Muscle of back (tissue), 11 donors: ENCODE data around the gene AMOTL2. TPM values are rescaled to one million over a fixed set of nuclear protein-coding genes. Genes with fewer than 3 reads are reported as not detected.

Experiments used
- DNase-seq, 3 donors: peaks; one replicate each; pipeline versions ENCODE4 v3.0.0 to v3.0.0-alpha.2; 2013
- polyA plus RNA-seq, 10 donors: library from polyadenylated mRNA; unstranded; fragments of 120-200 nt; gene quantifications; one replicate each; pipeline ENCODE4 v1.2.1, GENCODE V29; 2013; ENCODE audit not compliant: insufficient read length in 10 of 10

The AMOTL2 gene
- polyA plus RNA-seq, 10 donors: 38.0 to 66.8 (median 54.0) TPM

DNA sequence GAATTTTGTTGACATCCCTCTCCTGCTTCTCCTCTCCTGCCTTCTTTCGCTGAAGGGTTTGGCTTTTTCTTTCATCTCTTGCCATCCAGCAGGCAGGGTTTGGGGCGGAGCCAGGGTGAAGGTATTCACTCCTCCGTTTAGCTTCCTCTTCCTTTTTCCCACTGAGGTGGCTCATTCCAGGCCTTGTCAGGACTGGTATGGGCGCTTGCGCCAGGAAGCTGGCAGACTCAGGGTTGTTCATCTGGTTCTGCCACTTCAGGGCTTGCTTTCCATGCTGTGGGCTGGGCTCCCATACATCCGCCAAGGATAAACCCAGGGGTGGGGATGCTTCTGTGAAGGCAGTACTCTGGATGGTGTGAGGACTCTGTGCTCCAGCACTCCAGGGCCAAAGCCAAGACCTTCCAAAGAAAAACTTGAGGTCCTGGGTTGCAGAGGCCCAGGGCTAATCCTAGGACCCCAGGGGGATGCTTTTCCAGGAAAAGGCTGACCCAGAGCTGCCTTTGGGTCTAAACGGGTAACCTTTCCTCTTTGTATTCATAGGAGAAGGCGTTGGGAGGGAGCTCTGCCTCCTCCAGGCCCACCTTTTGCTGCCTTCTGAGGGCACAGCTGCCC lies 7.7 kb upstream of the AMOTL2 start:
- no peak for DNase-seq

DNA sequence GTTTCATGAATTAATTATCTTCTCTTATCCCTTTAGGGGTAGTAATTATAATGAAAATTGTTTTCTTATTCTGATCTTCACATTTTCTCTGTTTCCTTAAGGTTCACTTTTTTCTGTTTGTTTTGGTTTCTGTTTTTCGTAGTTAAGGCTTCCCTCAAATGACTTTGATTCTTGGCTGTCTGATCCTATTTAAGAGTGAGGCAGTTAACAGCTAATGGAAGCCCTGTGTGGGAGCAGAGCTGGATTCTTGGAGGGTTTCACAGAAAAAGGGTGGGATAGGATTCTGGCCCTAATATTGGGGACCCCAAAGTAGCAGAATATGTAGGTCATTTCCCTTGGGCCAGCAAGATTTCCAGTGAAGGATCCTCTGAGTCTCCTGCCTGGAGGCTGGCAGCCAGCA lies 6.8 kb upstream of the AMOTL2 start:
- DNase-seq: peak in 2 of 3 donors; percentile 58 to 72

DNA sequence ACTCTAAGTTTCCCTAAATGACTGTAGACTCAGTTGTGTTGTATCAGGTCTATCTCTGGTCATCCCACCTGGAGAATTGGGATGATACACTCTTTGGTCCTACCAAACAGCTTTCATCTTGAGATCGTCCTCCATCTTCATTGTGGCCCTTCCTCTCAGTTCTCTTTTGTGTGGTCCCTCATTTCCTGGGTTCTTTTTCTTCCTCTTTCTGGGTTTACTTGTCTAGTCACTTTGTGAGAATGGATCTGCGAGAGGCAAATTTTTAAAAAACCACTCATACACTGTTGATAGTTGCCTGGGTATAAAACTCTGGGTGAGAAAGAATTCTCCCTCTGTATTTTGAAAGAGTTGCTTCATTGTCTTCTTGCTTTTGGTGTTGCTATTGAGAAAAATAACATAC lies 6.0 kb upstream of the AMOTL2 start:
- no peak for DNase-seq

DNA sequence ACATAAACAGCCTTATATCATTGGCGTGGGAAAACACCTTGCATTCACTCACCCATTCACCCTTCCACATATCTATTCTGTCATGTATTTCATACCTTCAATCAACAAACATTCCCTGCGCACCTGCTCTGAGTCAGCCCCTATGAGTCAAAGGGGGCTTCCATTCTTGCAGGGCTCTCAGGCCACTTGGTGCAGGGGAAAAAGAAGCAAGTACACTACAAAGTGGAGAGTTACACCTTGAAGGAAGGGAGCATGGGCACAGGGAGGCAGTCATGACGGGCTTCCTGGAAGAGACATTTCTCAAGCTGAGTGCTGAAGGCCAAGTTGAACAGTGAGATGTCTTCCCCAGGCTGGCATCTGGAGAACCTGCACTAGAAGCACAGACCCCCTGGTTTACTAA lies 4.6 kb upstream of the AMOTL2 start:
- DNase-seq: no peak

GRCh38 chr3:134378384-134378783 lies 4.1 kb upstream of the AMOTL2 start:
- no peak for DNase-seq

- DNase-seq: no peak
Measured at GRCh38 chr3:134377896-134378295, 3.6 kb upstream of the AMOTL2 start.

DNA sequence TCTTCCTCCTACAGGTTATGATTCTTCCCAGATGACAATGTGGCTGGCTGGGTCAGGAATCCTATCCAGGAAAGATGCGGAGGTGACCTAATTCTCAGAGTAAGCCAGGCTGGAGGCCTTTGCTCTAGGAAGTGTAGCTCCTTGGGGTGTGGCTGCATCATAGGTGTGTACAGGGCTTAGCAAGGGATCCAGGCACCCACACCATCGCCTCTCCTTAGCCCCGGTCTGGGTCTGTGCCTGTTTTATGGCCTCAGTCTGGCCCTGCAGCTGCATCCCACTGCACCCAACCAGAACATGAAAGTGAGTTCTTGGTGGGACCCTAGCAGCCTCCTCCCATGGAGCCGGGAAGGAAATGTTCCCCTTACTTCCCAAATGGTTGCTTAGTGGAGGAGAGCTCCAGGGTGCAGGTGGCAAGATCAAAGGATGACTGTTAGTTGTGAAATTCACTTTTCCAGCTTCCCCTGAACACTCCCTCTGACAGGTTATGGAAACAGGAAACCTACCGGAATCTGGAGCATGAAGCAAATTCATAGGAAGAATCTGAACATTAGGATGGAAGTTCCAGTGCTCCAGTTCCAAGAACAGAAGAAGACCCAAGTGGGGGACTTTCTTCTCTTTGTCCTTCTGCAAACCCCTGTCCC lies 2.7 kb upstream of the AMOTL2 start:
- no peak for DNase-seq

DNA sequence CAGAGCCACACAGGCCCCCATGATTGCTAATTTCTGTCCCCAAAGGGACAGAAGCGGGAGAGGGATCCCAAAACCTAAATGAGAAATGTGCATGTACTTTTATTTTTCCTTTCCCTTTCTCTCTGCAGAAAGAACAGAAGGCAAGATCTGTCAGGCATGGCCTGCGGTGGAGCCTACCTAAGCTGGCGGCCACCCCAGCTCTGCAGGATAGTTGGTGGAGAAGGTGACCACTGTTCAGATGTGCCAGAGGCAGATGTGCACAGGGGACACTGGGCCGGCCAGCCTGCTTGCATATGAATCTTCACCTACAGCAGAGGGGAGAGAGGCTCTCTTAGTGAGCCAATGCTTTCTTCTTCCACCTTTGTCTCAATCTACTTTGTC lies 2.1 kb upstream of the AMOTL2 start:
- DNase-seq: no peak

GRCh38 chr3:134375582-134376384 lies 1.5 kb upstream of the AMOTL2 start:
- no peak for DNase-seq

DNA sequence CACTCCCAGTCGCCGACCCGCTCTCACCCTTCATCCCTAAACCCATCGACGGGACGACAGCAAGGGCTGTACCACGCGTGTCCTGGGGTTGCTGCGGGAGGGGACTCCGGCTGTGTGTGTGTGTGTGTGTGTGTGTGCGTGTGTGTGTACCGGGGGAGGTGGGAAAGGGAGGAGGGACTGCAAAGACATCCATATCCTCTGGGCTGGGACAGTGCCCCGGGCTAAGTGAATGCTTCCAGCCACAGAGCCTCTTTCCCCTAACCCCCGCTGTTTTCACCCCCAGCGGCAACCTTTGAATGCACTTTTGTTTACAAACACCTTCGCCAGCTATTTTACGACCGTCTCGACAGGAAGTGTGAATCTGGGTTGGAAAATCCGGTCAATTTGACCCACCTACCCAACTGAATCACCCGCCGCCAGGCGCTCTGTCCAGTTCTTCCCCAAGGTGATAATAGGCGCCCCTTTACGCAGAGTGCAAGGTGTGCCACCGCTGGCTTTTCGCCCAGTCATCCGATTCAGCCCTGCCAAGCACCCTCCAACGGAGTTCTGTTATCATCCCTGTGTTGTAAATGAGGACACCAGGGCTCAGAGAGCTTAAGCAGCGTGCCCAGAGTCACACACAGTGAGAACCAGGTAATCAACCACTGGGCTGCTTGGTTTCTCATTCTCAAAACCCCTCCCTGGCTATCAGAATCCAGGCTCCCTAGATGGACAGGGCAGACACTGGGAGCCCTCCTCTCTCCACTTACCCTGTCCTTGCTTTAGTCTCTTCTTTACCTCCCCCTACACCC lies 739 bp upstream of the AMOTL2 start:
- no peak for DNase-seq

DNA sequence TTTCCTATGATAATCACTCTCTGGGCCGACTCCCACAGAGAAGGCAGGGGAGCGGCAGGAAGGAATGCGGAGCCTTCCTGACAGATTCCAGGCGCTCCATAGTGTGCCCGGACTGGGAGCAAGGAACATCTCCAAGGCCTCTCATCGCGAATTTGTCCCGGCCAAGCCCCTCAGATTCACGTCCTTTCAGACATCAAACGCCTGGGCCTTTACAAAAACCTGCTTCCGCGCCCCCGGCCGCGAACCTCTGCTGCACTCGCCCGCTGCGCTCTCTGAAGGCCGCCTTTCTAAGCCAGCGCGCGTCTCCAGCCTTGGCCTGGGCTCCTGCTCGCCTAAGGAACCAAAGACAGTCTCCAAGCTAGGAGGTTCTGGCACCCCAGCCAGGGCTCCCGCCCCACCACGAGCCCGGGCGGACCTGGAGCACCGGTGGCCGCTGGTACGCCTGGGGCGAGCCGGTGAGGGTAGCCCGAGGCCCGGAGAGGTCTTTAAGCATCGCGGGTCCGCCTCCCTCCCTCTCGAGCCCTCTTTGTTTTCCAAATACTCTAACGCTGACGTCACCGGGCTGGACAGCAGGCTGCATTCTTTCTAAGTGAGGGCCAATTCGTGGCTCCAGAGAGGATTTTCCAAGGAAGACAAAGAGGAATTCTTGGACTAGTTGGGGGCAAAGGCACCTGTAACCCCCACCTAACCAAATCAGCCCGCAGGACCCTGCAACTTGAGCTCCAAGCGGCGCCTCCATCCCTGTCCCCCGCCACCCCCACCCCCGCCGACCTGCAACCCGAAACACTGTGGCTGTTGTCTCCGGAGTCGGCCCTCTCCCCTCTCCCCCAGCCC lies 759 bp downstream of the AMOTL2 start:
- peak; percentile 94 to 97 (median 94) for DNase-seq

GRCh38 chr3:134372396-134373270 lies 1.6 kb downstream of the AMOTL2 start:
- peak in 1 of 3 donors; percentile 65 for DNase-seq

GRCh38 chr3:134371542-134372324 lies 2.5 kb downstream of the AMOTL2 start:
- DNase-seq: no peak

GRCh38 chr3:134370611-134371531 lies 3.4 kb downstream of the AMOTL2 start:
- DNase-seq: peak in 2 of 3 donors; percentile 55 to 78

- no peak for DNase-seq
Measured at GRCh38 chr3:134369861-134370596, 4.2 kb downstream of the AMOTL2 start.

DNA sequence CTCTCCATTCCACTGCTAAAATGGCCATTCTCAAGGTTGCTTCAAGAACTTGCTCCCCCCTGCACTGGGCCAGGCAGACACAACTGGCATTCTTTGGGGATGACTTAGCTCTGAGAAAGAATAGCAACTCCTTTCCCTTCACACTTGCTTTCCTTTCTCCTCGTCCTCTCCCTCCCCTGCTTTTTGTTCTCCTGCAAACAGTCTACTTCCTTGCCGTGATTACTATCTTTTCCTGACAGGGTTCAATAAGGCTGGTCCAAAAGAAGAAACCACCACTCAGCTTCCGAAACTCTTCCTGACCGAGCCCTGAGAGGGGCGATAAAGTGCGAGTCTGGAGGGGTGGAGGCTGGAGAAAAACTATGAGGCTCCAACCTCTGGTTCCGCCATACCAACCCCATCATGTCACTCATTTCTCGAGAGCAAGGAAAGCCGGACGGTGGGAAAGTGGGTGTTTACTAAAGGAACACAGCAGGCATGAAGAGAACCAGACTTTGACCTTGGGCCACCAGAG lies 5.0 kb downstream of the AMOTL2 start:
- DNase-seq: no peak

DNA sequence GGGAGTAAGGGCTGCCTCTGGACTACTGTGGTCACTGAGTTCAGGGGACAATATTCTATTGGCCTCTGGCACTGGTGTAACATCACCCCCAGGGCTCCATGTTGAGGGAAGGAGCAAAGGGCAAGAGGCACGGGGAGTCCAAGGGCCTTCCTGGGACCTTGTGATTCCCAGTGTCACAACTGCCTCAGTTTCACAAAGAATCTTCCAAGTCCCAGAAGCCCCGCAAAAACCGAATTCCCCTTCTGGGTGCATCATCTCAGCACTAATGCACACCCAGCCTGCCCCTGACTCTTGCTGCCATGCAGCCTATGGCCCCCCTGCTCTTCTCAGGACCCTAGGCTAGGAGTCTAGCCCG lies 5.5 kb downstream of the AMOTL2 start:
- no peak for DNase-seq
